Astrocyte (in vitro differentiated cells and primary cell): ENCODE data around the gene CEP104. TPM values are rescaled to one million over a fixed set of nuclear protein-coding genes. Genes with fewer than 3 reads are reported as not detected.

Experiments
- DNase-seq: peaks from one replicate; pipeline ENCODE4 v3.0.0-alpha.2; 2010; ENCODE audit warnings: low read depth
- FAIRE-seq: peaks from 2 replicates; lab custom pipeline; 2011; peaks lifted over from hg19 to GRCh38; lab: Jason Lieb, UNC
- H2AFZ ChIP-seq: 2 replicates; pipeline ENCODE4 v1.6.0; 2012; ENCODE audit warnings: low read depth, low read length, inconsistent platforms
- H3K27ac ChIP-seq: 2 replicates; pipeline ENCODE4 v1.5.1; 2011; ENCODE audit warnings: low read depth, low read length, inconsistent platforms
- H3K27me3 ChIP-seq: 2 replicates; pipeline ENCODE4 v1.6.0; 2011; ENCODE audit warnings: low read length, inconsistent platforms; ENCODE audit not compliant: insufficient read depth
- H3K36me3 ChIP-seq: 2 replicates; pipeline ENCODE4 v1.5.1; 2011; ENCODE audit warnings: low read length, inconsistent platforms; ENCODE audit not compliant: insufficient read depth
- H3K4me1 ChIP-seq: 2 replicates; pipeline ENCODE4 v1.5.1; 2011; ENCODE audit warnings: low read length, inconsistent platforms; ENCODE audit not compliant: insufficient read depth
- H3K4me2 ChIP-seq: 2 replicates; pipeline ENCODE4 v1.6.0; 2012; ENCODE audit warnings: low read length, inconsistent platforms
- H3K4me3 ChIP-seq: 2 replicates; pipeline ENCODE4 v1.5.1; 2011; ENCODE audit warnings: low read depth, mild to moderate bottlenecking, low read length, inconsistent platforms; ENCODE audit not compliant: insufficient read depth
- H3K79me2 ChIP-seq: 2 replicates; pipeline ENCODE4 v1.6.0; 2012; ENCODE audit warnings: mild to moderate bottlenecking, low read length, inconsistent platforms; ENCODE audit not compliant: insufficient read depth
- H3K9ac ChIP-seq: 2 replicates; pipeline ENCODE4 v1.6.0; 2012; ENCODE audit warnings: mild to moderate bottlenecking, low read length, inconsistent platforms
- H3K9me3 ChIP-seq: 2 replicates; pipeline ENCODE4 v1.5.1; 2012; ENCODE audit warnings: low read depth, mild to moderate bottlenecking, low read length, inconsistent platforms; ENCODE audit not compliant: insufficient read depth
- H4K20me1 ChIP-seq: 2 replicates; pipeline ENCODE4 v1.6.0; 2012; ENCODE audit warnings: low read length, inconsistent platforms; ENCODE audit not compliant: insufficient read depth
- H3K27ac Mint-ChIP-seq: one replicate; pipeline ENCODE4 v1.8.0; 2021; ENCODE audit warnings: mild to moderate bottlenecking, mixed read lengths; ENCODE audit not compliant: unreplicated experiment
- H3K27me3 Mint-ChIP-seq: one replicate; pipeline ENCODE4 v1.8.0; 2021; ENCODE audit warnings: low read depth, mixed read lengths; ENCODE audit not compliant: unreplicated experiment
- H3K36me3 Mint-ChIP-seq: one replicate; pipeline ENCODE4 v1.8.0; 2021; ENCODE audit warnings: low read depth, mixed read lengths; ENCODE audit not compliant: unreplicated experiment
- H3K4me1 Mint-ChIP-seq: one replicate; pipeline ENCODE4 v1.8.0; 2021; ENCODE audit warnings: low read depth, mixed read lengths; ENCODE audit not compliant: unreplicated experiment
- H3K4me3 Mint-ChIP-seq: one replicate; pipeline ENCODE4 v1.8.0; 2021; ENCODE audit warnings: mild to moderate bottlenecking, moderate library complexity, mixed read lengths; ENCODE audit not compliant: unreplicated experiment
- H3K9me3 Mint-ChIP-seq: one replicate; pipeline ENCODE4 v1.8.0; 2021; ENCODE audit warnings: mild to moderate bottlenecking, mixed read lengths; ENCODE audit not compliant: unreplicated experiment
- EZH2 ChIP-seq: IDR thresholded peaks from 2 replicates; pipeline ENCODE4 v1.6.1; 2012; ENCODE audit warnings: mild to moderate bottlenecking, low read length, inconsistent platforms; ENCODE audit not compliant: insufficient read depth
- total RNA-seq: library from RNA; stranded (reverse); gene quantifications from 2 replicates; pipeline ENCODE4 v1.2.1, GENCODE V29; 2021
- TF ChIP-seq, protein P1 (sequence below): IDR thresholded peaks from 2 replicates; pipeline ENCODE4 v1.5.1; 2011; ENCODE audit warnings: low read depth, mild to moderate bottlenecking, inconsistent platforms, low read length, moderate library complexity; ENCODE audit not compliant: insufficient read depth

CEP104 gene
- total RNA-seq, 1 donor from 2014 or later = 43.6 TPM

DNA sequence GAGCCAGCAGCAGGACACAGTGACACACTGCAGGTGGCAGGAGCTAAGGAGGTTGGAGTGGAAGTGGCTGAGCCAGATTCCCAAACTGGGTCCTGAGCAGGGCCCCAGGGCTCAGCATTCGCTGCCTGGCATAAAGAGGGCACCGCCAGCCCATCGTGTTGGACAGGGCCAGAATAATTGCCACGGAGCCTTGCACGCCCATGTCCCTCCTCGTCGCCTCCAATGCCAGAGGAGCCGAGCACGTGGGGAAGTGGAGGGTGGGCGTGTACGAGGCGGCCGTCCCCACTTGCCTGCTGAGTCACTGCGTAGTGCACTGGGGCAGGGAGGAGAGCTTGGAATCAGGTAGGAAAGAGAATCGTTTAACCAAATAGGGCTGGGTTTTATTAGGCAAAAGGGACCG is 34.6 kb downstream of the CEP104 start:
- Mint-ChIP-seq H3K36me3 (peaks cover 26% of the 10 kb centered on the region), H3K9me3 (no peaks in the 10 kb centered on the region), H3K4me3 (no peak overlapping the region), H3K27me3 (no peaks in the 10 kb centered on the region), H3K4me1 (no peaks in the 10 kb centered on the region), H3K27ac (no peak overlapping the region)
- no peak for TF ChIP-seq EZH2
- TF ChIP-seq, protein P1, sequence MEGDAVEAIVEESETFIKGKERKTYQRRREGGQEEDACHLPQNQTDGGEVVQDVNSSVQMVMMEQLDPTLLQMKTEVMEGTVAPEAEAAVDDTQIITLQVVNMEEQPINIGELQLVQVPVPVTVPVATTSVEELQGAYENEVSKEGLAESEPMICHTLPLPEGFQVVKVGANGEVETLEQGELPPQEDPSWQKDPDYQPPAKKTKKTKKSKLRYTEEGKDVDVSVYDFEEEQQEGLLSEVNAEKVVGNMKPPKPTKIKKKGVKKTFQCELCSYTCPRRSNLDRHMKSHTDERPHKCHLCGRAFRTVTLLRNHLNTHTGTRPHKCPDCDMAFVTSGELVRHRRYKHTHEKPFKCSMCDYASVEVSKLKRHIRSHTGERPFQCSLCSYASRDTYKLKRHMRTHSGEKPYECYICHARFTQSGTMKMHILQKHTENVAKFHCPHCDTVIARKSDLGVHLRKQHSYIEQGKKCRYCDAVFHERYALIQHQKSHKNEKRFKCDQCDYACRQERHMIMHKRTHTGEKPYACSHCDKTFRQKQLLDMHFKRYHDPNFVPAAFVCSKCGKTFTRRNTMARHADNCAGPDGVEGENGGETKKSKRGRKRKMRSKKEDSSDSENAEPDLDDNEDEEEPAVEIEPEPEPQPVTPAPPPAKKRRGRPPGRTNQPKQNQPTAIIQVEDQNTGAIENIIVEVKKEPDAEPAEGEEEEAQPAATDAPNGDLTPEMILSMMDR = no peak
- Histone ChIP-seq H3K9ac (no peak overlapping the region), H3K4me2 (no peak overlapping the region), H3K79me2 (no peaks in the 10 kb centered on the region), H3K36me3 (peaks cover 8% of the 10 kb centered on the region), H3K27me3 (no peaks in the 10 kb centered on the region), H3K4me1 (no peaks in the 10 kb centered on the region), H4K20me1 (no peaks in the 10 kb centered on the region), H3K4me3 (no peak overlapping the region), H3K27ac (no peak overlapping the region), H2AFZ (no peak overlapping the region), H3K9me3 (no peaks in the 10 kb centered on the region)
- DNase-seq = no peak
- FAIRE-seq = no peak

DNA sequence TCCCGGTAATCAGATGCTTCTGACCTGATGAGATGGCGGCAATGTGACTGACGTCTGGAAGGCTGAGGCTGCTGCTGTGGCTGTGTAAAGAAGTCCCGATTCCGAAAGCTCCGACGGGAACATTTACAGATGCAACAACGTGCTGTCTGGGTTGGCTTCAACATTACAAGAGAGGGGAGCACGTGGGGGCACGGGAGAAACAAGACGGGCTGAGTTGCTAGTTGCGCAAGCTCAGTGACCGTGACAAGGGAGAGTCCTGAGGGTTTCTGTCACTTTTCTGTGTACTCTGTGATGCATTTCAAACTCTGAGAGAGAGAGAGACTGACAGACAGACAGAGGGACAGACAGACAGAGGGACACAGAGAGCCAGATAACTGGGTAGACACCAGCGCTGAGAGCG is 35.1 kb downstream of the CEP104 start:
- Histone ChIP-seq H3K9ac (no peak overlapping the region), H3K36me3 (peaks cover 8% of the 10 kb centered on the region), H4K20me1 (no peaks in the 10 kb centered on the region), H3K4me3 (no peak overlapping the region), H3K27ac (no peak overlapping the region), H2AFZ (no peak overlapping the region), H3K4me1 (no peaks in the 10 kb centered on the region), H3K79me2 (no peaks in the 10 kb centered on the region), H3K27me3 (no peaks in the 10 kb centered on the region), H3K4me2 (no peak overlapping the region), H3K9me3 (no peaks in the 10 kb centered on the region)
- Mint-ChIP-seq H3K4me1 (no peaks in the 10 kb centered on the region), H3K36me3 (peaks cover 26% of the 10 kb centered on the region), H3K9me3 (no peaks in the 10 kb centered on the region), H3K27me3 (no peaks in the 10 kb centered on the region), H3K4me3 (no peak overlapping the region), H3K27ac (no peak overlapping the region)
- TF ChIP-seq, protein P1 = no peak
- TF ChIP-seq EZH2 = no peak
- FAIRE-seq = no peak
- DNase-seq = no peak

DNA sequence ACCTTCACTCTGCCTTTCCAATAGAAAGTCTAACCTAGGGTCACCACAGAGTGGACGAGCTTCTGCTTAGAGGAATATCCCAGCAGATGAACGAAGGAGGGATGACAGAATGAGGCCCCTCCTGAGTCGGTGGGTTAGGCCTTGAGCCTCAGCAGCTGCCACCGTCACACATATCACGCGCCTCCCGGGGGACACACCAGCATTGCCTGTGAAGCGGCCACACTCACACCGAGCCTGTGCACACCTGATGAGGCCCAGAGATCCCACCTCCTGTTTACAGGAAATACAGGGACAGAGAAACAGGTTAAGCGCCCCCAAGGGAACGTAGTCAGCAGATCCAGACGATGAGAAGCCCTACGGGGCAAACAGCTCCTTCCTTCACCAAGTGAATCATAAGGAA is 35.6 kb downstream of the CEP104 start:
- no peaks in the 10 kb centered on the region for H3K27me3 Mint-ChIP-seq
- Histone ChIP-seq H2AFZ (no peak overlapping the region), H3K9ac (no peak overlapping the region), H4K20me1 (no peaks in the 10 kb centered on the region), H3K36me3 (peaks cover 6% of the 10 kb centered on the region), H3K4me2 (no peak overlapping the region), H3K4me3 (no peak overlapping the region), H3K79me2 (no peaks in the 10 kb centered on the region), H3K27me3 (no peaks in the 10 kb centered on the region), H3K9me3 (no peaks in the 10 kb centered on the region), H3K4me1 (no peaks in the 10 kb centered on the region), H3K27ac (no peak overlapping the region)
- H3K36me3 Mint-ChIP-seq = peaks cover 26% of the 10 kb centered on the region
- no peak for TF ChIP-seq EZH2
- TF ChIP-seq, protein P1 = no peak
- H3K4me3 Mint-ChIP-seq = no peak overlapping the region
- no peak for FAIRE-seq
- no peak overlapping the region for H3K27ac Mint-ChIP-seq
- no peak for DNase-seq
- no peaks in the 10 kb centered on the region for H3K9me3 Mint-ChIP-seq
- H3K4me1 Mint-ChIP-seq = no peaks in the 10 kb centered on the region
